C4-2B (cell line): ENCODE measurements around the gene TMC2.

ENCODE experiments used
- H3K27ac ChIP-seq: fragments of 450-650 bp; 2 replicates; pipeline ENCODE4 v1.5.1; 2017
- ZFX ChIP-seq: fragments of 450-650 bp; IDR thresholded peaks from 2 replicates; pipeline ENCODE4 v1.6.1; 2017
- TF ChIP-seq, protein P1 (sequence below): fragments of 450-650 bp; conservative IDR thresholded peaks from 2 replicates; pipeline ENCODE4 v1.5.1; 2017; ENCODE audit warnings: mild to moderate bottlenecking

Gene TMC2

DNA sequence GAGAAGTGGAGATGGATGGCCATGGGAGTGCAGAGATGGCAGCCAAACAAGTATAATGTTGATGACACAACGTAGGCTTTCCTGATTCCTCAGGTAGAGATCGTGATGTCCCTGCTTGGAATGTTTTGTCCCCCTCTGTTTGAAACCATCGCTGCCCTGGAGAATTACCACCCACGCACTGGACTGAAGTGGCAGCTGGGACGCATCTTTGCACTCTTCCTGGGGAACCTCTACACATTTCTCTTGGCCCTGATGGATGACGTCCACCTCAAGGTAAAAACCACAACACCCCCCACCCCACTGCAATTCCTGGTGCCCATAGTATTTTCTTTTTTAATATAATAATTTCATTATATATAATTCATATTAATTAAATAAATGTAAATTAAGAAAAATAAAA, 74.0 kb downstream of the TMC2 start:
- H3K27ac ChIP-seq: no peak overlapping the region
- TF ChIP-seq, protein P1, sequence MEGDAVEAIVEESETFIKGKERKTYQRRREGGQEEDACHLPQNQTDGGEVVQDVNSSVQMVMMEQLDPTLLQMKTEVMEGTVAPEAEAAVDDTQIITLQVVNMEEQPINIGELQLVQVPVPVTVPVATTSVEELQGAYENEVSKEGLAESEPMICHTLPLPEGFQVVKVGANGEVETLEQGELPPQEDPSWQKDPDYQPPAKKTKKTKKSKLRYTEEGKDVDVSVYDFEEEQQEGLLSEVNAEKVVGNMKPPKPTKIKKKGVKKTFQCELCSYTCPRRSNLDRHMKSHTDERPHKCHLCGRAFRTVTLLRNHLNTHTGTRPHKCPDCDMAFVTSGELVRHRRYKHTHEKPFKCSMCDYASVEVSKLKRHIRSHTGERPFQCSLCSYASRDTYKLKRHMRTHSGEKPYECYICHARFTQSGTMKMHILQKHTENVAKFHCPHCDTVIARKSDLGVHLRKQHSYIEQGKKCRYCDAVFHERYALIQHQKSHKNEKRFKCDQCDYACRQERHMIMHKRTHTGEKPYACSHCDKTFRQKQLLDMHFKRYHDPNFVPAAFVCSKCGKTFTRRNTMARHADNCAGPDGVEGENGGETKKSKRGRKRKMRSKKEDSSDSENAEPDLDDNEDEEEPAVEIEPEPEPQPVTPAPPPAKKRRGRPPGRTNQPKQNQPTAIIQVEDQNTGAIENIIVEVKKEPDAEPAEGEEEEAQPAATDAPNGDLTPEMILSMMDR: no peak
- no peak for TF ChIP-seq ZFX

GRCh38 chr20:2610941-2611720, 74.8 kb downstream of the TMC2 start:
- no peak overlapping the region for H3K27ac ChIP-seq
- TF ChIP-seq, protein P1: no peak
- no peak for TF ChIP-seq ZFX

GRCh38 chr20:2612073-2612472, 75.7 kb downstream of the TMC2 start:
- TF ChIP-seq, protein P1: no peak
- TF ChIP-seq ZFX: no peak
- no peak overlapping the region for H3K27ac ChIP-seq

DNA sequence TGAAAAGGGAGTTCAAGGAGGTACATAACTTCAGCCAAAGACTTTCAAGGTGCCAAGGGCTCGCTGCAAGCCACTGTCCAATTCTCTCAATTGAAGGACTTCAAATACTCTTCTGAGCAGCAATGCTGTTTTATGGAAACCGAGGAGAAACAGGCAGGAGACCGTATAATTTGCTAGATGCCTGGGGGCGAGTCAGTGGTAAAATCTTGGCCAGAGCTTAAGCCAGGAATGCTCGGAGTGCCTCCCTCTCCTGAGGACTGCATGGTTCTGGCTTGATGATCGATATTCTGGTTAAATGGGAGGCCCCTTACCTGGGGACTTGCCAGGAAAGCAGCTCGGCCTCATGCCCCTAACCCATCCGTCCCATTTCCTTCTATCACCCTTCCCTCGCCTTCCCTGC, 80.3 kb downstream of the TMC2 start:
- TF ChIP-seq ZFX: no peak
- TF ChIP-seq, protein P1: no peak

DNA sequence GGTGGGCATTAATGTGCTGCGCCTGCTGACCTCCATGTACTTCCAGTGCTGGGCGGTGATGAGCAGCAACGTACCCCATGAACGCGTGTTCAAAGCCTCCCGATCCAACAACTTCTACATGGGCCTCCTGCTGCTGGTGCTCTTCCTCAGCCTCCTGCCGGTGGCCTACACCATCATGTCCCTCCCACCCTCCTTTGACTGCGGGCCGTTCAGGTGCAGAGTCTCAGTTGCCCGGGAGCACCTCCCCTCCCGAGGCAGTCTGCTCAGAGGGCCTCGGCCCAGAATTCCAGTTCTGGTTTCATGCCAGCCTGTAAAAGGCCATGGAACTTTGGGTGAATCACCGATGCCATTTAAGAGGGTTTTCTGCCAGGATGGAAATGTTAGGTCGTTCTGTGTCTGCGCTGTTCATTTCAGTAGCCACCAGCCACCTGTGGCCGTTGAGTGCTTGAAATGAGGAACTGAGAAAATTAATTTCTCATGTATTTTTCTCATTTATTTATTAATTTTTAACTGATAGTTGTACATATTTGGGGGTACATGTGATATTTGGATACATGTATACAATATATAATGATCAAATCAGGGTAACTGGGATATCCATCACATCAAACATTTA, 80.8 kb downstream of the TMC2 start:
- TF ChIP-seq, protein P1: no peak
- H3K27ac ChIP-seq: no peak overlapping the region

More for the DNA sequence above, 80.3 kb downstream of the TMC2 start:
- no peak overlapping the region for H3K27ac ChIP-seq

DNA sequence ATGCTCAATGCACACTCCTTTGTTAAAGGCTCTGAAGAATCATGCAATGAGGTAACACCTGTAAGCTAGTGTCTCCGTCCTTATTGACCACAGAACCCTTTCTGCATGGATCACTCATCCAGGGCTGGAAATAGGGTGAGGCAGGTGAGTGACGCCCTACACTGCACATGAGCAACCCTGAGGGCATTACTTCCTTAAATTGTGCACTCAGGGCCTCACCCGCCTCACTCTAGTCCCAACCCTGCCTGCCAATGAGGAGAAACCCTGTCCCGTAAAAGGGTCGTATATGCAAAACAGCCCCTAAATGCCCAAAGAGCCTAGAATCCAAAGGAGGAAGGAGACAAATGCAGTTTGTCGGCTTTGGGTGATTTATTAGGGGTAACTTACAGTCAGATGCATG, 82.4 kb downstream of the TMC2 start:
- no peak for TF ChIP-seq ZFX
- TF ChIP-seq, protein P1: no peak
- H3K27ac ChIP-seq: no peak overlapping the region

DNA sequence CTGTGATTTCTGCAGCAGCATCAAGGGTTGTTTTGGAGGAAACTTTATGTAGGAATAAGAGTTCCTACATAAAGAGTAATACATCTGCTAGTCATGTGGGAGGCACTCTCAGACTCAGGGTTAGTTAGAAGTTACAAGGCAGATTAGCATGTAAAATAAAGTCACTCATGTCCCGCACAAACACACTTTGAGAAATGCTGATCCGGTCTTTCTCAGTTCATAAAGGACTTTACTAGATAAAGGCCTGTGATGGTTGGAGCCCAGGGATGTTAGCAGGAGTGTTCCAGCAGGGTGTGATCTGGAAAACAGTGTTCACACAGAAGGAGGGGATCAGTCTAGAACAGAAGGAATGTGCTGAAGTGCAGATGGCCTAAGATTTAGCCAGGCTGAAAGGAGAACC, 83.0 kb downstream of the TMC2 start:
- H3K27ac ChIP-seq: no peak overlapping the region

More for the DNA sequence above, 83.0 kb downstream of the TMC2 start:
- no peak for TF ChIP-seq ZFX
- TF ChIP-seq, protein P1: no peak
